ENCODE measurements around the gene DAB2. TPM values are rescaled to one million over a fixed set of nuclear protein-coding genes. Genes with fewer than 3 reads are reported as not detected.

The DAB2 gene
- not detected for total RNA-seq

DNA sequence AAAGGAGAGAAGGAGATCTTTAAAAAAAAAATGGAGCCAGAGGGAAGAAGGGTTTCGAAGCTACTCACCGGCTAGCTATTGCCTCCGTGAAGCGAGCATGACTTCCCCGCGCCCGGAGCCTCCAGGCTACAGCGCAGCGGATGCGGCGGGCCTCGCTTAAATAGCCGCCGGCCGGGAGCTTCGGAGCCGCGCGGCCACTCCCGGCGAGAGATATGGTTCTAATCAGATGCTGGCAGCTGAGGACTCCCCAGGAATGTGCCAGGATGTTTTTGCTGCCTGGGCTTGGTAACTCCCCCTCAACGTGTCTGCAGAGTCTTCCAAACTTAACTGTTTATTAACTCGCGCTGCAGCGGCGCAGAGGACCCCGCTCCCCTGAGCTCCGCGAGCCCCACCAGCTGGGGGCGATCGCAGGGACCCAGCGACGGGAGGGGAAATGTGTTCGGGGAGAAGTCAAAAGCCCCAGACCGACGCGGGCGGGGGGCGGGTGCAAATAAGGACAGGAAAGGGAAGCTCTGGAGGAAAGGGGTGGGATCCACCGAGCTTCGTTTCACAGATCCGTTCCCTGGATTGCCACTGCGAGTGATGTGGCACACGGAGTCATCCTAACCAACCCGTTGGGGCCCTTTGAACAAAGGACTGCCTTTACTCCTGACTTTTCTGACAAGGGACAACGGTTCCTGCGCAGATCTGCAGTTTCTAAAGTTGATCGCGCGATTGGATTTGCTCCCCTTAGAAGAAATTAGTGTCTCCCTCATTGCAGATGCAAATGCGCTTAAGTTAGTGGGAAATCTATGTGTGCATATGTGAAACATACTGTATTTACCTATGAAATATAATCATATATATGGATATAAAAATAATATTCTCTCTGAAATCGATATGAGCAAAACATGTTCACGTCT is at the start of gene DAB2:
Gene DAB2, minus strand, starts transcription at position 245 of the 902 bp plus-strand sequence. CDS start 30,660 bp downstream, outside the sequence.
- POLR2A ChIA-PET: no interaction called here
- CTCF ChIA-PET: interaction anchor here (0.9 to 1.1 kb wide), 2 partner anchors 10 to 27 kb away, joined by 3 to 4 read pairs; no protein-coding TSS in a partner anchor

DNA sequence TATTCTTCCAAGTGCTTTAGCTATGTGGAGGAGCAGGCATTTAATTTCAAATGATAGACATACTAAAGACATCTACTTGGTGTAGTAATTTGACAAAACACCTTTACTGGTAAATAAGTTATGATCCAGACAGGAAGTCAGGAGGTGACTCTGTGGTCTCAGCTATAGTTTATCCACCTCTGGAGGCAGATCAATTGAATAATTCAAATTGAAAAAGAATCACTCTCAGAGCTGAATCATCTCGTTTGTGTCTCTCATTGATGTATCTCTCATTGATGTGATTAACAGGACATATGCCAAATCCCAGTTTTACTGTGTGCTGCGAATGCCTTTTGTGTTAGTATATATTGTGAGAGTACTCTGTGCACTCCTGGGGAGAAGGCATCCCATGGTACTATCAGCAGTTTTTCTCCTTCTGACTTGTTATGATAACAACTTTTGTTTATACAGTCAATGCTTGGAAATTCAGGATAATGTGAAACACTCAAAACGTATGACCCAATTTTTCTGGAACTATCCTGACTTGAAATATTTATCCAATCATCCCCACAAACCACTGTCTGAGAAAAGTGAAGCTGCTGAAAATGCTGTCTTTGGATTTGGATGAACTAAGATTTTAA is 48.5 kb upstream of the DAB2 start:
- ChIA-PET CTCF (no interaction called here), POLR2A (interaction anchor here (0.7 kb wide), 1 partner anchor 91 kb away, joined by 3 read pairs; no protein-coding TSS in a partner anchor)

DNA sequence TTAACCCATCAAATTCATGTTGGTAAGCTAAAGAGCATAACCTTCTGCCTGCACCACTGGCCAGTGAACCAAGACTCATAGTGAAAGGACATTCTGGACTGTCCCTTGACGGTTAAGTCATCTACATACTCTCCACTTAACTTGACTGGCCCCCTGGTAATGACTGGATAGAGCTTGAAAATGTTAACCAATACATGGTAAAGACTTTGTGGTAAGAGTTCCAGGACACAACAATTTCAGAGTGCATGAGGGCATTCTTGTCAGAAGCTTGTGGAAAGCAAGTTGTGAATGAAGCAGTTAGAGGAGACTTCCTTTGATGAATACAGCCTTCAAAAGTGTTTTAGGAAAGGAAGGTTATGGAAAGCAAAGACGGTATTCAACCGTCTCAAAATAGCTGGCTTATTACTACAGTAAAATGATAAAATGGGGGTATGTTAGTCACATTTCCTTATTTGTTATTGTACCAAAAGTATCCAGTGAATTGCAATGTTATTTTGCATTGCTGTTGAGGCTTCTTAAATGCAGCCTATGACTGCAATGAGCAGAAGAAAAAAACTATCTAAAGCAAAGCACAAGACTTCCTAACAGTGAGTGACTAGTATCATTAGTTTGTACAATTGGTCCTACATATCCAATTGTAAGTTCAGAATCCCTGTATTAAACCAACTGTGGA is 47.2 kb upstream of the DAB2 start:
- POLR2A ChIA-PET: no interaction called here
- CTCF ChIA-PET: no interaction called here

DNA sequence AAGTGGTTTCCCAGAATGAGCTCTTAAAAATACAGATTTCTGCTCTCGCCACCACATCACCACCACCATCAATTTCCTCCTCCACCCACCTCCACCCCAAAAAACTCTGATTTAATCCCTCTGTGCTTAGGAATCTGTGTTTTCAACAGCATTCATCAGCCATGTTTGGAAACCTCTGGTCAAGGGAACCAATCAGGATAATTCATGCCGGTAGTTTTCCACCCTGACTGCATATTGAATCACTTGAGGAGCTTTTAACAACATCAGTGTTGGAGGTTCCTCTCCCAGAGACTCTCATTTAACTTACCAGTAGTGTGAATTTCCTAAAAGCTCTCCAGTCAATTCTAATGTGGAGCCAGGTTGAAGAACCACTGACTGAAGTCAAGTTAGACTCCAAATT is 46.0 kb upstream of the DAB2 start:
- ChIA-PET POLR2A (no interaction called here), CTCF (no interaction called here)

DNA sequence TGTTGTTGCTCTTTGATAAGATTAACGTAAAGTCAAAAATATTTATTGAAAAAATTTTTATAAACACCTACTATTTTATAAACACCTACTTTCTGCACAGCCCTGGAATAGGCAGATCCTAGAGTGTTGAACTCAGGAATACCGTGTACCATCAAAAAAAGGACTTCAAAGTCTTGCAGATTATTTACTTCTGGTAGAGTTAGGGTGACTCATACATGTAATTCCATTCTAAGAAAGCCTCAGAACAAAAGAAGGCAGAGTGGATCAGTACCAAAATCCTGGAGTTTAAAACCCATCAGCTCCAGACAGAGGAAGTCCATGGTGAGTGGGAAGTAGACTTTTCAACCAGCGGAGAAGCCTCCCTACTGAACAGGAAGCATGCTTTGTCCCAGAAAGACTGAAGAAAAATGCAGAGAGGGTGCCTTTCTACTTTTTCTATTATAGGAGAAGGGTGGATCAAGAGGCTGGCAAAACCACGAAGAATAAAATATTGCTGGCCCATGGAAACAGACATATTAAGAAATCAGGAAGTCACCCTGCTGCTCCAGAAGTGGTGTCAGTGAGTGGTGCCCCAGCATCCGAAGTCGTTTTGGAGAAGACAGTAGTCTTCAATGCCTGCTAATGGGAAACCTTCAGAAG is 45.1 kb upstream of the DAB2 start:
- ChIA-PET CTCF (no interaction called here), POLR2A (no interaction called here)

DNA sequence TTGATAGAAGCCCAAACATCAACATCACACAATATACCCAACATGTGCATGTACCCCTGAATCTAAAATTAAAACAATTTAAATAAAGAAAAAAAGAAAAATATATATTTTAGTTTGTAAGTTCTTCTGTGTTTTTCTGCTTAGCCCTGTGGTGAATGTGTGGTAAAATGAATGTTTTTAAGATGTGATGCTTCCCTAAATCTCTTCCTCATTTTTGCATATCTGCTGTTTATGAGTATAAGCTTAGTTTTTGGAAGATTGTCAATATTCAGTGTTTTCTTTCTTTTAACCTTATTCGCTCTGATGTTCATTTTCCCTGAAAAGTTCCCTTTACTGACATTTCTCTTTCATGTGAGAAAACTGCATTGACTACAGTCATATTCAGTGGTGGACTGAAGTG is 44.4 kb upstream of the DAB2 start:
- CTCF ChIA-PET: no interaction called here
- POLR2A ChIA-PET: no interaction called here

DNA sequence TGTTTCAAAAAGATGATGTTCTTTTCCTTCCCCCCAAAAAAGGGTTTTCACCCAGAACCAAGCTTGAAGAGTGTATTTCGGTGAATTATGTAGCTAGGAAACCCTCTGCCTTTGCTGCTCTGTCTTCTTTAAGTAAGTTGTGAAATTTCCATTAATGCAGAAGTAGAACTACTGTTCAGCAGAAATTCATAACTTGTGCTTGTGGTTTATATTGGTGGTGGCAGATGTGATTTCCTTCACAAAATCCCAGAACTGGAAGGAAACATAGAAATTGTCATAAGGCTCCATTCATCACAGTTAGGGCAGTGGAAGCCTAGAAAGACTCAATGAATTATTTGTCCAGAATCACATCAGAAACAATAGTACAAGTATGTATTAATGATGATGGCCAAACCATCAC is 42.1 kb upstream of the DAB2 start:
- ChIA-PET POLR2A (no interaction called here), CTCF (no interaction called here)

DNA sequence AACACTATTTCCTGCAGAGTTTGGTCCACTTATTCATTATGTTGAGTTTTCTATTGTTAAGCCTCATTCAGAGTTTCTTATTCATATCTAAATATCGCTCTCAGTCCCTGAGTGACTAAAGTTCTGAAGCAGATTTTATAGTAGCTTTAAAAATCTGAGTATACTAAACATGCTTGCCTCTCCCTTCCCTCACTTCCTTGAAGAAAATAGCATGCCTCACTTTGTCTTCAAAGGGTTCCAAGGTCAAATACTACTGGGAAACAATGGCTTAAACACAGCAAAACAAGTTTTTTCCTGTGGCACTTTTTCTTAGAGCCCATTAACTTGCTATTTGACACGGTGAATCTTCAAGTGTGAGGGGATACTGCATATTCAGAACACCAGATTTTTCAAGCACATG is 41.1 kb upstream of the DAB2 start:
- ChIA-PET CTCF (no interaction called here), POLR2A (no interaction called here)

DNA sequence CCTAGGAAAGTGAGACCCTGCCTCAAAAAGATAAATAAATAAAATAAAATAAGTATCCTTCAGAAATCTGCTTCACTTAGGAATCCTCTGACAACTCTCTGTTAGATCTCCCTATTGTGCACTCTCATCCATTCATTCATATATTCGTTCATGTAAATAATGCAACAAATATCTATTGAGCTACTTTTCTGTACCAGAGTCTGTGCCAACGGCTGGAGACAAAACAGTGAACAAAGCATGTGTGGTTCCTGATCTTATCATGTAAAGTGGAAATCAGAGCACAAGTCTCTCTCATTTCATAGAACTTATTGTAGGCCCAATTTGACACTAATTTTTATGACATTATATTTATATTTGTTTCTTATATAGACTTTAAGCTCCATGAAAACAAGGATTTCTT is 40.3 kb upstream of the DAB2 start:
- ChIA-PET POLR2A (no interaction called here), CTCF (no interaction called here)

DNA sequence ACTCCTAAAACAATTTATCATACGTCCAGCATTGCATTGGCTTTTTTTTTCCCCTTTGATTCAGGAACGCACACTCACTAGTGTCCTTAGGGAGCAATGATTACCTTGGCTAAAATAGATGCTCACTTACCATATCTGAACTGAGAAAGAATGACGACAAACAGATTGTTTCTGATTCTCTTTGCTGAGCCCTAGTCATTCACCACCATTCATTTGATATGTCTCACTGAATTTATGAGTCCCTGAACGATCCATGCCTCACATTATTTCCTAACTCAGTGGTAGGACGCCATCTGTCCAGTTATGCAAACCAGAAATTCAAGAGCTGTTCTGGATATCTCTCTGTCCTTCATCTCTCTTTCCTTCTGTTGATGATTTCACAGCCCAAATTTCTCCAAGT is 39.3 kb upstream of the DAB2 start:
- POLR2A ChIA-PET: no interaction called here
- CTCF ChIA-PET: no interaction called here

DNA sequence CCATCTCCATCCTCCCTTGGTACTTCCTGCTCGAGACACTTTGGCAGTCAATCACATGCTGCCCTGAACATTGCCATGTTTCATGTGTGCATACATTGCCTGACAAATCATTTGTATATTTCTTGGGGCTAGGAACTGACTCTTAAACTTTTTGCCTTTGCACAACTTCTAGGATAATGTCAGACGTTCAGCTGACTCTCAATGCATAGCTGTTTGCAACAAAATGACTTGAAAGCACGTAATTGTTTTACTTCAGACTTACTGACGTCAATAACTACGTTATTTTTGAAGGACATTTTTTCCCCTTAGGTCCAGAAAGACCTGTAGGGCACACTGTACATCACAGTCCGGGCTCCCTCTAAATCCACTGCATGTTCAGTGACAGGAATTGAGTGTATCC is 37.4 kb upstream of the DAB2 start:
- ChIA-PET CTCF (no interaction called here), POLR2A (interaction anchor here (0.6 kb wide), 1 partner anchor 82 kb away, joined by 3 read pairs; no protein-coding TSS in a partner anchor)

DNA sequence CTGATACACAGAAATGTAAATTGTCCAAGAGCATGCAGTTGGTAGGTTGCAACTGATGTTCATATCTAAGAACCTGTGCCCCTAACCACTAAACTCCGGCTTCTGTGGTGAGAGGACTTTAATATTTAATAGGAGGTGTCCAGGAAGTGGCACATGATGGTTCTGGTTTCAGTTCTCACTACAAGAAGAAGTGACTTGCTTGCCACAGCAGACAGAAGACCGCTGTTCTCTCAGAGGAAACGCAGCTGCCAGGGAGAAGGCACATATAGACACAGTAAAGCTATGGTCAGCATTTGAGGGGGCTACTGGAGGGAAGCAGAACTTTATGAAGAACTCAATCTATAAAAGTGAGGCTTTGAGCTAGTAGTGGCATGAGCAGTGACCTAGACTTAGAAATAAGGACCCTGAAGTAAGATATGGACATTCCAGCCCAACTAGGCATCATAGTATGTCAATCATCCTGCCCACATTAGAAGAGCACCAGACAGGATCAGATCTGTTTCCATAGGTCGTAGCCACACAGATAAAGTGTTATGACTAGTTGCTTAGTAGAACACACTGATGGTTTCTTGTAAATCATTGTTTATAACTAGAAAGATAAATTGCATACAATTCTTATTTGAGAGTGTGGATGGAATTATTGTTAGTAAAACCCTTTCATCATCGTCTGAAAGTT is 36.4 kb upstream of the DAB2 start:
- ChIA-PET POLR2A (no interaction called here), CTCF (no interaction called here)

DNA sequence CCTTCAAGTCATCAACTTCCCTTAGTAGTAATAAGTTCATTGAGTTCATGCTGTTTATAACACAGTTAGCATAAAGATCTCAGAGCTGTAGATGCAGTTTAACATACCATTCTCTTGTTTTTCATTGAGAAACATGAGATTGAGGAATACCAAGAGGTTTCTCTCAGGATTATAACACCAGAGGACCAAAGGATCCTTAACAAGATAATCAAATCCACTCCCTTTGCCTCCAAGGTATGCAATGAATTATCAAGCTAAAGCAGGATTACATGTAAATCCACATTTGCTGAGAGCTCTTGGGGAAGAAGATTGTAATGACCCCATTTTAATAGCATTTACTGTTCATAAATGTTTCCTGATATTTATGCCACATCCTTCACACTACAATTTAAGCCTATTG is 35.1 kb upstream of the DAB2 start:
- POLR2A ChIA-PET: no interaction called here
- CTCF ChIA-PET: no interaction called here

DNA sequence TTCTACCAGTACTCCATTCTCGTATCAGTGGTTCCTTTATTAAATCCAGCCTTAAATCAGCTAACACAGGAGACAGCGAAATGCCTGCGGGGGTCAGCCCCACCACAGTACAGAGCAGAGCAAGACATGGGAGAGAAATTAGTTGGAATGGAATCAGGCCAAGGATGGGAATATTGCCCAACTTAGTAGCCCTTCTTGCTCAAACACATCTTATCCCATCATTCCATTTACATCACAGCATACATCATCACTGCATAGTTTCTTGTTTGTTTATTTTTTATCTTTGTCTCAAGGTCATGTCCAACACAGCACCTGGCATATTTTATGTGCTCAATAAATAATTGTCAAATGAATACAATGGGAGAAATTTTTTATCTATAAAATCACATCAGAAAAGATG is 34.3 kb upstream of the DAB2 start:
- ChIA-PET POLR2A (no interaction called here), CTCF (no interaction called here)

DNA sequence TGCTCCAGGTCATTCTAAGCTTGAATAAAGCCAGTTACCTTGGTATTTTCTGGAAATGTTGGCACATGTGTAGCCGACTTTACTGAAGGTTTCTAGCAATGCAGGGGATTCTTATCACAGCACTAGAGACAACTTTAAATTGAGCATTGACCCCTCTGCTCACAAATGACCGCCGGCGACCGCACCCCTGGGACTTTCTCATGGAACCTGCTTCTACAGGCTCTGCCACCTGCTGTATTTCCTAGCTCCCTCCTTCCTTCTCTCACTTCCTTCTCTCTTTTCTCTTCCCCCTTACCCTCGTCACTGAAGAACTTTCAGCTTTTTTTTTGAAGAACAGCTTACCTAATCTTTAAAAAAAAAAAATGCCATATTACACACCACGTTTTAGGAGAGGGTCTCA is 30.9 kb upstream of the DAB2 start:
- POLR2A ChIA-PET: no interaction called here
- CTCF ChIA-PET: no interaction called here

DNA sequence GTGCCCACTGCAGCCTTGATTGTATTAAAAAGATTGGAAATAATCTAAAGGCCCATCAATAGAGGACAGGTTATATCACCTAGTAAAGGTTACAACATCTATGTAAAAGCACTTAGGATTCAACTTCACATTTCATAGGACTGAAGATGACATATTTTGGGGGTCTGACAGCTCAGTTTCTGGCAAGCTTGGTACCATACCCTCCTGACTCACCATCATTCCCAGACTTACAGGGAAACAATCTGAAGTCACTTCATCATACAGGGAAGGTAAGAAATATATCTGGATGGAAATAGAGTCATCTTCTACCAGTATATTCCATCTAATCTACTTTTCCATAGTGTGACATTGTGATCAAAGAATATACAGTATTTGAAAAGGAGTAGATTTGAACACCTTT is 28.8 kb upstream of the DAB2 start:
- POLR2A ChIA-PET: no interaction called here
- CTCF ChIA-PET: no interaction called here

DNA sequence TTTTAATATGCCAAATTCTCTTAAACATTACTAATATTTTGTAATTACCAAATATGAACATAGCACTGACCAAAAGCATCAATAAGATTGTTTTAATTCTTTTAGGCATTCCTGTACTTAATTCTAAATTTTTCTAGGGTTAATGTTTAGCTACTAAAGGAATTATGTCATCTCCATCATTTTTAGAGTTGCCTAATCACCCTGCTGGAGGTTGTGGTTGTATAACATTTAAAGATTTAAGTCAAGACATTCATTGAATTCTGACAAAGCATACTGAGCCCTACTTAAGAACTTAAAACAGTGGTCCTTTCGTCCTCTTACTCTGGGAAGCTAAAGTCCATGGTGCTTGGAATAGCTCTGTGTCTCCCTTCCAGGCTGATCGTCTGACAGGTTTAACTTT is 28.1 kb upstream of the DAB2 start:
- ChIA-PET CTCF (interaction anchor here (1.2 kb wide), 1 partner anchor 28 kb away, joined by 3 read pairs; the partner anchor contains the start of gene DAB2), POLR2A (interaction anchor here (0.6 kb wide), 1 partner anchor 1436 kb away, joined by 3 read pairs; no protein-coding TSS in a partner anchor)

DNA sequence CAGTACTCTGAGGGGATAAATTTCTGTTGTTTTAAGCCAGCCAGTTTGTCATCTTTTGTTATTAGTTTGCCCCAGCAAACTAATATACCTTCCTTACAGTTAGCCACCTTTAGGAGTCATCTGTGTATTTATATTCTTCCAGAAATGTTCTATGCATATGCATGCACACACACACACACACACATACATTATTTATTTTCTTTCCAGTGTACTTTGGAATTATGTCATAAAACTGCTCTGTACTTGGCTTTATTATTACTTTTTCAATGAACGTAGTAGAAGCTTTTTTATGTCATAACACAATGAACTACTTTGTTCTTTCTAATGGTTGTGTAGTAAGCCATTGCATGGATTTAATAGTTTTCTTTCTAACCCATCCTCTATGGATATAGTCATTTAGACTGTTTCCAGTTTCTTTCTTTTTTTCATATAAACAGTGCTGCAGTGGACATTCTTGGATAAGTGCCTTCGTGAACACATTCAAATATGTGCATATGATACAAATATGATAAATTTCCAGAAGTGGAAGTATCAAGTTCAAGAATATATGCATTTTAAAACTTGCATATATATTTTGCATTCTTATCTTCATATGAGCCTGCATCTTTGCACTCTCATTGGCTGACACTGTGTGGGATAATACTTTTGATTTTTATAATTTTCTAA is 26.6 kb upstream of the DAB2 start:
- ChIA-PET POLR2A (no interaction called here), CTCF (no interaction called here)

DNA sequence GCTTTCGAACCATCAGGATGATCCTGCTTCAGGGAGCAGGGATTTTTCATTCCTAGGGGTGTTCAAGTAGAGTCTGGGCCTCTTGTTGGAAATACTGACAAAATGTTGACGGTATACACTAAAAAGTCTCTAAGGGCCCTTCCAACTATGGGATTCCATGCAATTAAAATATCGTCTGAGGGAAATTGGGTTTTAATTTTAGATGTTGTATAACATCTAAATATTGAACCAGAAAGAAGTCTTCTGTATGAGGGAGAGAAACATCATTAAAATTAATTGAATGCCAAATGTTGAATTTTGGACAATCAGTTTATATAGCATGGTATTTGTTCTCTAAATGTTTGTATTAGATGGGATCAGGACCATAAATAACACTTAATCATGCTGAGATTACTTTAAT is 25.7 kb upstream of the DAB2 start:
- POLR2A ChIA-PET: no interaction called here
- CTCF ChIA-PET: no interaction called here

DNA sequence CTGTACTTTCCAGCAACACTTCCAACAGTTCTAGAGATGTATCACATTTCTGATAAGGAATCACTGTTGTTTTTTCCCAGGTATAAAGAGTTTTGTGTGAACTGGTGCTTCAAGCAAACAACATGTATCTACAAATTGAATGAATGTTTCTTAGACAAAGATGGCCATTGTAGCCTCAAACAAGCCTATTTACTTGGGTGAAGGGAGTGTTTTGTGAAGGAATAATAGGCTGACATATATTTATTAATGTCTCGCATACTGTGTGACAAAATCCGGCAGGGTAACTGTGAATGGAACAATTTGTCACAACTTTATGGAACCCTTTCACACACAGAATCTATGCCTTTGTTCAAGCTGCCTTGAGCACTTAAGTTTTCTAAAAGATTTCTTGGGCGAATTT is 24.8 kb upstream of the DAB2 start:
- ChIA-PET CTCF (no interaction called here), POLR2A (no interaction called here)

Measured in activated CD8-positive, alpha-beta memory T cell treated with anti-CD3 and anti-CD28 coated beads for 36 hours (primary cell).